DOHH2 (cell line): ENCODE results near the gene ACTN4.

ENCODE experiments used
- EZH2phosphoT487 ChIP-seq: fragments of 200-600 bp; sonication (generic); IDR thresholded peaks from 2 replicates; pipeline ENCODE4 v1.6.1; 2017; ENCODE audit warnings: borderline replicate concordance, mild to moderate bottlenecking, antibody characterized with exemption, low read length, moderate library complexity, mixed read lengths
- TF ChIP-seq, protein P1 (sequence below): fragments of 200-600 bp; sonication (generic); IDR thresholded peaks from one replicate; pipeline ENCODE4 v1.5.1; 2014; ENCODE audit warnings: antibody characterized with exemption, mild to moderate bottlenecking, low read depth, low read length; ENCODE audit not compliant: poor library complexity, severe bottlenecking

- TF ChIP-seq, protein P1, sequence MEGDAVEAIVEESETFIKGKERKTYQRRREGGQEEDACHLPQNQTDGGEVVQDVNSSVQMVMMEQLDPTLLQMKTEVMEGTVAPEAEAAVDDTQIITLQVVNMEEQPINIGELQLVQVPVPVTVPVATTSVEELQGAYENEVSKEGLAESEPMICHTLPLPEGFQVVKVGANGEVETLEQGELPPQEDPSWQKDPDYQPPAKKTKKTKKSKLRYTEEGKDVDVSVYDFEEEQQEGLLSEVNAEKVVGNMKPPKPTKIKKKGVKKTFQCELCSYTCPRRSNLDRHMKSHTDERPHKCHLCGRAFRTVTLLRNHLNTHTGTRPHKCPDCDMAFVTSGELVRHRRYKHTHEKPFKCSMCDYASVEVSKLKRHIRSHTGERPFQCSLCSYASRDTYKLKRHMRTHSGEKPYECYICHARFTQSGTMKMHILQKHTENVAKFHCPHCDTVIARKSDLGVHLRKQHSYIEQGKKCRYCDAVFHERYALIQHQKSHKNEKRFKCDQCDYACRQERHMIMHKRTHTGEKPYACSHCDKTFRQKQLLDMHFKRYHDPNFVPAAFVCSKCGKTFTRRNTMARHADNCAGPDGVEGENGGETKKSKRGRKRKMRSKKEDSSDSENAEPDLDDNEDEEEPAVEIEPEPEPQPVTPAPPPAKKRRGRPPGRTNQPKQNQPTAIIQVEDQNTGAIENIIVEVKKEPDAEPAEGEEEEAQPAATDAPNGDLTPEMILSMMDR, result no peak
- no peak for TF ChIP-seq EZH2phosphoT487
Observed at GRCh38 chr19:38699027-38699346, 51.5 kb downstream of the ACTN4 start.
